NCI-H526 treated with DMSO at 0.1 percent for 48 hours (cell line): ENCODE results near the gene TMX1.
"Not testable (repeated sequence)": the region's sequence is repeated elsewhere in the genome, so short reads cannot be mapped to it uniquely, and the experiment has no call there.

Experiments
- DNase-seq: peaks from one replicate; lab custom pipeline; 2025; lab: John Stamatoyannopoulos, UW

The TMX1 gene

GRCh38 chr14:51239813-51240803 is at the start of gene TMX1:
TSS of gene TMX1 (plus strand) at chr14:51240247. CDS start at chr14:51240293, 46 bp downstream.
- DNase-seq = peak; percentile 97

GRCh38 chr14:51201890-51202289 is 38.2 kb upstream of the TMX1 start:
- DNase-seq = no peak

- DNase-seq = no peak
Measured at GRCh38 chr14:51202914-51203665, 37.0 kb upstream of the TMX1 start.

GRCh38 chr14:51203881-51204280 is 36.2 kb upstream of the TMX1 start:
- no peak for DNase-seq

GRCh38 chr14:51205486-51205885 is 34.6 kb upstream of the TMX1 start:
- no peak for DNase-seq

- DNase-seq = no peak
Measured at GRCh38 chr14:51206462-51206861, 33.6 kb upstream of the TMX1 start.

GRCh38 chr14:51207621-51208020 is 32.4 kb upstream of the TMX1 start:
- DNase-seq = no peak

GRCh38 chr14:51208982-51209381 is 31.1 kb upstream of the TMX1 start:
- no peak for DNase-seq

GRCh38 chr14:51209457-51209856 is 30.6 kb upstream of the TMX1 start:
- DNase-seq = no peak

GRCh38 chr14:51210594-51210993 is 29.5 kb upstream of the TMX1 start:
- DNase-seq = no peak

- DNase-seq = no peak
Measured at GRCh38 chr14:51211149-51211548, 28.9 kb upstream of the TMX1 start.

GRCh38 chr14:51216602-51217001 is 23.4 kb upstream of the TMX1 start:
- no peak for DNase-seq

GRCh38 chr14:51219473-51220448 is 20.3 kb upstream of the TMX1 start:
- DNase-seq = no peak

GRCh38 chr14:51223463-51223862 is 16.6 kb upstream of the TMX1 start:
- not testable (repeated sequence) for DNase-seq

GRCh38 chr14:51224551-51224950 is 15.5 kb upstream of the TMX1 start:
- DNase-seq = no peak

GRCh38 chr14:51225751-51226150 is 14.3 kb upstream of the TMX1 start:
- no peak for DNase-seq

- no peak for DNase-seq
Measured at GRCh38 chr14:51228391-51228790, 11.7 kb upstream of the TMX1 start.

GRCh38 chr14:51228890-51229289 is 11.2 kb upstream of the TMX1 start:
- no peak for DNase-seq

- DNase-seq = no peak
Measured at GRCh38 chr14:51236314-51236713, 3.7 kb upstream of the TMX1 start.

- DNase-seq = no peak
Measured at GRCh38 chr14:51240804-51241380, 845 bp downstream of the TMX1 start.
